Uterus (tissue), 2 donors: Measurements from ENCODE around the gene S1PR1.

Experiments used
- POLR2A ChIP-seq, 2 donors: fragments of 450-650 bp; IDR thresholded peaks; one replicate each; pipeline ENCODE4 v1.6.1; 2016; ENCODE audit warnings: antibody characterized with exemption in 2 of 2, mild to moderate bottlenecking in 1 of 2, moderate library complexity in 1 of 2
- TF ChIP-seq, protein P1 (sequence below), 4 experiments: fragments of 200-600 bp in 2 of 4; fragments of 450-650 bp in 2 of 4; sonication (generic) in 2 of 4; IDR thresholded peaks; one replicate each; pipeline ENCODE4 v1.5.1; 2016 to 2019; ENCODE audit warnings: antibody characterized with exemption in 4 of 4, mild to moderate bottlenecking in 2 of 4, moderate library complexity in 1 of 4

DNA sequence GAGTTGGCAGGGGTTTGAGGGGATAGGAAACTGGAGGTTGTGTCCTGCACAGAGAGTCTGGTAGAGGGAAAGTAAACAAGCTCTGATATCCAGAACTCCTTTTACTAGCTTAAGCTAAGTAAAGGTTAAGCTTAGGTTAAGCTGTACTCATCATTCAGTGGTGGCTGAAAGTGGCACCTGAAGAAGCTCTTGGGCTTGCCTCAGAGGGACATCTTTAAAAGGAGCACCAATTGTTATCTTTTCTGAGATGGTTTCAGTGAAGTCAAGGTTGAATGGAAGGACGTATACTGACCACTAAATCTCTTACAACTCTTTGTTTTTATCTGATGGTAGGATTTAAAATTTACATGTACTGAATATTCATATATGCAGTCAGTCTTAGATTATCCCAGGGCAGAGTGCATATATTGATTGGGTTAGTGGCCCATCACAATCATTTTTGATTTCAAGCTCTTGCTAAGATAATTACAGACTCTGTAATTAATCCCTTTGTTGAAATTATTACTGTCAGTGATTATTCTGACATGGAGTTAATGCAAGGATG is 43.3 kb downstream of the S1PR1 start:
- TF ChIP-seq, protein P1, sequence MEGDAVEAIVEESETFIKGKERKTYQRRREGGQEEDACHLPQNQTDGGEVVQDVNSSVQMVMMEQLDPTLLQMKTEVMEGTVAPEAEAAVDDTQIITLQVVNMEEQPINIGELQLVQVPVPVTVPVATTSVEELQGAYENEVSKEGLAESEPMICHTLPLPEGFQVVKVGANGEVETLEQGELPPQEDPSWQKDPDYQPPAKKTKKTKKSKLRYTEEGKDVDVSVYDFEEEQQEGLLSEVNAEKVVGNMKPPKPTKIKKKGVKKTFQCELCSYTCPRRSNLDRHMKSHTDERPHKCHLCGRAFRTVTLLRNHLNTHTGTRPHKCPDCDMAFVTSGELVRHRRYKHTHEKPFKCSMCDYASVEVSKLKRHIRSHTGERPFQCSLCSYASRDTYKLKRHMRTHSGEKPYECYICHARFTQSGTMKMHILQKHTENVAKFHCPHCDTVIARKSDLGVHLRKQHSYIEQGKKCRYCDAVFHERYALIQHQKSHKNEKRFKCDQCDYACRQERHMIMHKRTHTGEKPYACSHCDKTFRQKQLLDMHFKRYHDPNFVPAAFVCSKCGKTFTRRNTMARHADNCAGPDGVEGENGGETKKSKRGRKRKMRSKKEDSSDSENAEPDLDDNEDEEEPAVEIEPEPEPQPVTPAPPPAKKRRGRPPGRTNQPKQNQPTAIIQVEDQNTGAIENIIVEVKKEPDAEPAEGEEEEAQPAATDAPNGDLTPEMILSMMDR (IDR thresholded peaks at IDR 0.05) = no peak
- no peak for TF ChIP-seq POLR2A (IDR thresholded peaks at IDR 0.05)
